Measurements from ENCODE around the gene HTR3D. TPM values are rescaled to one million over a fixed set of nuclear protein-coding genes. Genes with fewer than 3 reads are reported as not detected.

HTR3D gene
- total and polyA plus RNA-seq, 2 of the 13 experiments (the other 11 are each of a cell fraction or from before 2014, with no cell fraction given): not detected

GRCh38 chr3:184081116-184081830 lies 49.7 kb downstream of the HTR3D start:
- ChIA-PET POLR2A (no interaction called here), CTCF (ENCODE audit: low intra/inter-chr PET ratio, low total read pairs) (no interaction called here)
- no TSS peak for BruUV-seq (replicated peaks)
- TF ChIP-seq PHF8 (CRISPR knock-in tag; IDR thresholded peaks at IDR 0.05) (0 out of 2 replicates have a peak, but pooled peaks have one; percentile 25), POLR2A (IDR thresholded peaks at IDR 0.05; ENCODE audit: insufficient read depth in 1 of 2, low read depth in 2 of 2, low read length in 2 of 2) (0 out of 4 replicates have a peak, but pooled peaks of 1 of the 2 experiments have one; percentile 20), GABPB1 (CRISPR knock-in tag; IDR thresholded peaks at IDR 0.05) (peak; percentile 40; the same call in 1 of the 2 replicates), DRAP1 (CRISPR knock-in tag; IDR thresholded peaks at IDR 0.05) (peak; percentile 58), HNRNPL (IDR thresholded peaks at IDR 0.05; ENCODE audit: low read depth, low read length) (peak; percentile 66; the same call in 1 of the 2 replicates), ELF1 (CRISPR knock-in tag; IDR thresholded peaks at IDR 0.05) (0 out of 2 replicates have a peak, but pooled peaks have one; percentile 18), NFYC (CRISPR knock-in tag; IDR thresholded peaks at IDR 0.05) (0 out of 2 replicates have a peak, but pooled peaks have one; percentile 10), ZNF687 (CRISPR knock-in tag; IDR thresholded peaks at IDR 0.05) (peak; percentile 40; the same call in 1 of the 2 replicates), ZNF891 (CRISPR knock-in tag; IDR thresholded peaks at IDR 0.05) (0 out of 2 replicates have a peak, but pooled peaks have one; percentile 25), ZNF335 (CRISPR knock-in tag; IDR thresholded peaks at IDR 0.05) (peak; percentile 58; the same call in 1 of the 2 replicates), MYPOP (CRISPR knock-in tag; IDR thresholded peaks at IDR 0.05) (no peak), ZFX (CRISPR knock-in tag; IDR thresholded peaks at IDR 0.05; ENCODE audit: low read depth) (peak; percentile 42), ZNF224 (CRISPR knock-in tag; IDR thresholded peaks at IDR 0.05) (no peak)
- TF ChIP-seq, protein P1, sequence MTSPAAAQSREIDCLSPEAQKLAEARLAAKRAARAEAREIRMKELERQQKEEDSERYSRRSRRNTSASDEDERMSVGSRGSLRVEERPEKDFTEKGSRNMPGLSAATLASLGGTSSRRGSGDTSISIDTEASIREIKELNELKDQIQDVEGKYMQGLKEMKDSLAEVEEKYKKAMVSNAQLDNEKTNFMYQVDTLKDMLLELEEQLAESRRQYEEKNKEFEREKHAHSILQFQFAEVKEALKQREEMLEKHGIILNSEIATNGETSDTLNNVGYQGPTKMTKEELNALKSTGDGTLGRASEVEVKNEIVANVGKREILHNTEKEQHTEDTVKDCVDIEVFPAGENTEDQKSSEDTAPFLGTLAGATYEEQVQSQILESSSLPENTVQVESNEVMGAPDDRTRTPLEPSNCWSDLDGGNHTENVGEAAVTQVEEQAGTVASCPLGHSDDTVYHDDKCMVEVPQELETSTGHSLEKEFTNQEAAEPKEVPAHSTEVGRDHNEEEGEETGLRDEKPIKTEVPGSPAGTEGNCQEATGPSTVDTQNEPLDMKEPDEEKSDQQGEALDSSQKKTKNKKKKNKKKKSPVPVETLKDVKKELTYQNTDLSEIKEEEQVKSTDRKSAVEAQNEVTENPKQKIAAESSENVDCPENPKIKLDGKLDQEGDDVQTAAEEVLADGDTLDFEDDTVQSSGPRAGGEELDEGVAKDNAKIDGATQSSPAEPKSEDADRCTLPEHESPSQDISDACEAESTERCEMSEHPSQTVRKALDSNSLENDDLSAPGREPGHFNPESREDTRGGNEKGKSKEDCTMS (CRISPR knock-in tag; conservative IDR thresholded peaks at IDR 0.05): no peak
- TF ChIP-seq, protein P2, sequence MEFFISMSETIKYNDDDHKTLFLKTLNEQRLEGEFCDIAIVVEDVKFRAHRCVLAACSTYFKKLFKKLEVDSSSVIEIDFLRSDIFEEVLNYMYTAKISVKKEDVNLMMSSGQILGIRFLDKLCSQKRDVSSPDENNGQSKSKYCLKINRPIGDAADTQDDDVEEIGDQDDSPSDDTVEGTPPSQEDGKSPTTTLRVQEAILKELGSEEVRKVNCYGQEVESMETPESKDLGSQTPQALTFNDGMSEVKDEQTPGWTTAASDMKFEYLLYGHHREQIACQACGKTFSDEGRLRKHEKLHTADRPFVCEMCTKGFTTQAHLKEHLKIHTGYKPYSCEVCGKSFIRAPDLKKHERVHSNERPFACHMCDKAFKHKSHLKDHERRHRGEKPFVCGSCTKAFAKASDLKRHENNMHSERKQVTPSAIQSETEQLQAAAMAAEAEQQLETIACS (CRISPR knock-in tag; IDR thresholded peaks at IDR 0.05): no peak

More at GRCh38 chr3:184081116-184081830, 49.7 kb downstream of the HTR3D start:
- Histone ChIP-seq H3K27me3 (ENCODE audit: control insufficient read depth in 1 of 2, insufficient read depth in 2 of 2, low read length in 2 of 2) (peaks cover 1 to 3% of the 10 kb centered on the region in 2 experiments; a peak in 2 of 5 replicates), H3K27ac (ENCODE audit: extremely low read length, insufficient read depth, low read length) (no peak overlapping the region), H3K4me3 (replicated peaks in 1 of 3; ENCODE audit: insufficient read depth in 1 of 3, low read depth in 2 of 3, low read length in 3 of 3) (peak overlapping the region in 1 of 3 experiments; percentile 43; a peak in 1 of 6 replicates), H3K4me2 (ENCODE audit: low read depth, low read length) (peak overlapping the region; percentile 53), H3K79me2 (ENCODE audit: insufficient read depth, low read length) (no peaks in the 10 kb centered on the region), H3K4me1 (ENCODE audit: insufficient read depth, low read length) (no peaks in the 10 kb centered on the region), H3K9me3 (ENCODE audit: low read length) (peaks cover 9% of the 10 kb centered on the region), H3K36me3 (replicated peaks in 1 of 2; ENCODE audit: control insufficient read depth in 1 of 2, insufficient read depth in 2 of 2, low read length in 2 of 2) (no peaks in the 10 kb centered on the region), H2AFZ (ENCODE audit: low read length) (no peak overlapping the region), H3K9ac (ENCODE audit: insufficient read depth, low read depth, low read length) (no peak overlapping the region), H4K20me1 (ENCODE audit: insufficient read depth, low read length) (no peaks in the 10 kb centered on the region)
- no peak for FAIRE-seq
- in situ Hi-C loops (cut with HindIII; ENCODE audit: extremely low pct_ligation_motif_present, low pct_unique_long_range_greater_than_20kb): no loop called here
- peak; percentile 82 for ATAC-seq
- peak; percentile 12 for DNase-seq (ENCODE audit: low spot score)
- 0% methylated on average over 3 of the region's 16 CpGs for WGBS (ENCODE audit: low lambda C conversion rate)
- intact Hi-C loops (cut with micrococcal nuclease; ENCODE audit: unreplicated experiment): no loop called here

Data from HepG2 (cell line).